Body of pancreas (tissue), 4 donors: Measurements from ENCODE around the gene PRSS36. TPM values are rescaled to one million over a fixed set of nuclear protein-coding genes. Genes with fewer than 3 reads are reported as not detected.
A peak's percentile ranks its signal among the peaks of the same experiment; 100 is the strongest.
"Not testable (repeated sequence)": the region's sequence is repeated elsewhere in the genome, so short reads cannot be mapped to it uniquely, and the experiment has no call there.

Experiments used
- ATAC-seq: fragments of 150-250 bp; one replicate; pipeline ENCODE4 v1.9.1; 2016
- DNase-seq, 4 donors: peaks; one replicate each; pipeline ENCODE4 v3.0.0-alpha.2; 2019
- H3K27ac ChIP-seq, 4 donors: fragments of 200-600 bp; sonication (generic); 1 replicate in 3 of 4; 2 replicates in 1 of 4; pipeline versions ENCODE4 v1.5.1 to v1.6.1; 2016 to 2019; ENCODE audit warnings: mild to moderate bottlenecking in 1 of 4, mixed read lengths in 1 of 4, moderate library complexity in 1 of 4
- H3K27me3 ChIP-seq, 2 donors: fragments of 200-600 bp; sonication (generic); one replicate each; pipeline ENCODE4 v1.6.0; 2016; ENCODE audit warnings: mild to moderate bottlenecking in 1 of 2
- H3K36me3 ChIP-seq, 2 donors: fragments of 200-600 bp; sonication (generic); replicated peaks in 1 of 2; 2 replicates each; pipeline ENCODE4 v1.5.1; 2016; ENCODE audit warnings: low read depth in 2 of 2; ENCODE audit not compliant: insufficient read depth in 1 of 2
- H3K4me1 ChIP-seq: fragments of 200-600 bp; sonication (generic); one replicate; pipeline ENCODE4 v1.6.0; 2016
- H3K4me3 ChIP-seq, 2 donors: fragments of 200-600 bp; sonication (generic); 1 replicate in 1 of 2; 2 replicates in 1 of 2; pipeline ENCODE4 v1.5.1; 2016 to 2019
- H3K9me3 ChIP-seq, 3 donors: fragments of 200-600 bp; sonication (generic); 1 replicate in 2 of 3; 2 replicates in 1 of 3; pipeline ENCODE4 v1.5.1; 2016
- CTCF ChIP-seq, 7 experiments: fragments of 450-650 bp in 4 of 7; fragments of 200-600 bp in 3 of 7; sonication (generic) in 3 of 7; IDR thresholded peaks; one replicate each; pipeline ENCODE4 v1.5.1; 2016 to 2019; ENCODE audit warnings: antibody characterized with exemption in 7 of 7
- POLR2A ChIP-seq, 3 donors: fragments of 450-650 bp; IDR thresholded peaks; one replicate each; pipeline ENCODE4 v1.6.1; 2016; ENCODE audit warnings: antibody characterized with exemption in 3 of 3, mild to moderate bottlenecking in 2 of 3
- WGBS, 2 donors: methylation state at CpG; one replicate each; pipeline ENCODE4 v1.1.5; 2017; 5-methylcytosine and 5-hydroxymethylcytosine counted together
- intact Hi-C: fragments of 100-400 bp; cut with DNase I; formaldehyde crosslinking; loops from one replicate; pipeline ENCODE4 v1.15.1; 2023
- total RNA-seq, 2 donors: library from RNA; depleted of rRNA; stranded (reverse); fragments of >200 nt; gene quantifications; one replicate each; pipeline ENCODE4 v1.1.0, GENCODE V29; 2016

PRSS36 gene
- total RNA-seq, 2 donors from 2014 or later, result 0.52 to 65.3 TPM

GRCh38 chr16:31143011-31143693 lies 6.7 kb downstream of the PRSS36 start:
- ATAC-seq (no peak), DNase-seq (peak in 3 of 4 donors; percentile 31 to 45 (median 33))
- Histone ChIP-seq H3K9me3 (no peaks in the 10 kb centered on the region), H3K36me3 (no peaks in the 10 kb centered on the region), H3K27me3 (no peaks in the 10 kb centered on the region), H3K4me1 (peaks cover 47% of the 10 kb centered on the region), H3K27ac (peak overlapping the region; percentile 80 to 92 (median 87)), H3K4me3 (no peak overlapping the region)
- intact Hi-C loops, result loop anchor here (10.0 kb wide), 2 partner anchors 68 to 158 kb away; partner anchors contain the start of genes HSD3B7, ZNF646 and ZNF668
- no peak for TF ChIP-seq POLR2A (IDR thresholded peaks at IDR 0.05)
- no peak for TF ChIP-seq CTCF (IDR thresholded peaks at IDR 0.05)
- 63 to 86% methylated on average over 10 to 22 of the region's 22 CpGs for WGBS, 2 donors

- 0 to 4% methylated on average over 28 to 79 of the region's 89 CpGs for WGBS, 2 donors
- intact Hi-C loops, result loop anchor here (10.0 kb wide), 2 partner anchors 68 to 158 kb away; partner anchors contain the start of genes HSD3B7, ZNF646 and ZNF668
- peaks cover 48% of the 10 kb centered on the region for H3K4me1 ChIP-seq
These were observed 7.5 kb downstream of the PRSS36 start for GRCh38 chr16:31142109-31143010.

GRCh38 chr16:31141489-31142108 lies 8.3 kb downstream of the PRSS36 start:
- Histone ChIP-seq H3K36me3 (no peaks in the 10 kb centered on the region), H3K27ac (peak overlapping the region; percentile 83 to 92 (median 92)), H3K4me1 (peaks cover 49% of the 10 kb centered on the region), H3K9me3 (no peaks in the 10 kb centered on the region), H3K27me3 (no peaks in the 10 kb centered on the region), H3K4me3 (no peak overlapping the region)
- peak; percentile 10 for ATAC-seq
- TF ChIP-seq CTCF (IDR thresholded peaks at IDR 0.05) (no peak), POLR2A (IDR thresholded peaks at IDR 0.05) (peak in 1 of 3 donors; percentile 67)
- 1 to 24% methylated on average over 5 to 10 of the region's 10 CpGs for WGBS, 2 donors
- DNase-seq, result peak in 3 of 4 donors; percentile 60 to 75 (median 66)
- intact Hi-C loops, result loop anchor here (10.0 kb wide), 2 partner anchors 67 to 157 kb away; partner anchors contain the start of genes HSD3B7, ZNF646 and ZNF668

More at GRCh38 chr16:31142109-31143010, 7.5 kb downstream of the PRSS36 start:
- TF ChIP-seq CTCF (IDR thresholded peaks at IDR 0.05) (peak; percentile 95 to 100 (median 97)), POLR2A (IDR thresholded peaks at IDR 0.05) (peak in 2 of 3 donors; percentile 42 to 62)
- ATAC-seq (peak; percentile 88), DNase-seq (peak; percentile 99 to 100 (median 100))
- H3K4me3 ChIP-seq, result no peak overlapping the region
- H3K36me3 ChIP-seq, result no peaks in the 10 kb centered on the region
- H3K27ac ChIP-seq, result peak overlapping the region; percentile 83 to 92 (median 92)
- no peaks in the 10 kb centered on the region for H3K9me3 ChIP-seq
- no peaks in the 10 kb centered on the region for H3K27me3 ChIP-seq

GRCh38 chr16:31141071-31141469 lies 8.8 kb downstream of the PRSS36 start:
- H3K27me3 ChIP-seq, H3K9me3 ChIP-seq, H3K36me3 ChIP-seq, H3K4me3 ChIP-seq, ATAC-seq, DNase-seq: not testable (repeated sequence)
- Histone ChIP-seq H3K4me1 (peaks cover 54% of the 10 kb centered on the region), H3K27ac (peak overlapping the region; percentile 83 to 92 (median 92))
- 89 to 92% methylated on average over 9 of the region's 9 CpGs for whole genome bisulfite sequencing, 2 donors
- intact Hi-C loops, result loop anchor here (10.0 kb wide), 2 partner anchors 66 to 156 kb away; partner anchors contain the start of genes HSD3B7, ZNF646 and ZNF668
